Suprapubic skin (tissue), 4 donors: ENCODE measurements around the gene TIGD2. TPM values are rescaled to one million over a fixed set of nuclear protein-coding genes. Genes with fewer than 3 reads are reported as not detected.

ENCODE experiments used
- DNase-seq, 2 donors: peaks; one replicate each; pipeline ENCODE4 v3.0.0-alpha.2; 2019; ENCODE audit warnings: low spot score in 2 of 2
- H3K27ac ChIP-seq: fragments of 200-600 bp; sonication (generic); one replicate; pipeline ENCODE4 v1.5.1; 2019
- H3K27me3 ChIP-seq: fragments of 200-600 bp; sonication (generic); one replicate; pipeline ENCODE4 v1.5.1; 2019
- H3K36me3 ChIP-seq: fragments of 200-600 bp; sonication (generic); one replicate; pipeline ENCODE4 v1.5.1; 2019
- H3K4me1 ChIP-seq: fragments of 200-600 bp; sonication (generic); one replicate; pipeline ENCODE4 v1.5.1; 2019
- H3K4me3 ChIP-seq: fragments of 200-600 bp; sonication (generic); one replicate; pipeline ENCODE4 v1.5.1; 2019; ENCODE audit warnings: mild to moderate bottlenecking
- H3K9me3 ChIP-seq: fragments of 200-600 bp; sonication (generic); one replicate; pipeline ENCODE4 v1.5.1; 2019
- EP300 ChIP-seq: sonication (generic); formaldehyde crosslinking; IDR thresholded peaks from one replicate; pipeline ENCODE4 v1.6.1; 2017; ENCODE audit warnings: antibody characterized with exemption
- POLR2A ChIP-seq, 2 donors: fragments of 450-650 bp; IDR thresholded peaks; one replicate each; pipeline ENCODE4 v1.6.1; 2017; ENCODE audit warnings: antibody characterized with exemption in 2 of 2, mild to moderate bottlenecking in 2 of 2, moderate library complexity in 2 of 2
- POLR2AphosphoS5 ChIP-seq, 3 donors: sonication (generic); formaldehyde crosslinking; IDR thresholded peaks; one replicate each; pipeline ENCODE4 v1.6.1; 2017; ENCODE audit warnings: antibody characterized with exemption in 3 of 3
- WGBS: methylation state at CpG from one replicate; pipeline ENCODE4 v1.1.5; 2018; 5-methylcytosine and 5-hydroxymethylcytosine counted together
- total RNA-seq, 4 donors: library from RNA; depleted of rRNA; stranded (reverse); fragments of >200 nt; gene quantifications; one replicate each; pipeline ENCODE4 v1.1.0, GENCODE V29; 2016
- TF ChIP-seq, protein P1 (sequence below), 2 donors: fragments of 200-600 bp in 1 of 2; fragments of 450-650 bp in 1 of 2; sonication (generic) in 1 of 2; IDR thresholded peaks; one replicate each; pipeline ENCODE4 v1.5.1; 2016 to 2019; ENCODE audit warnings: antibody characterized with exemption in 2 of 2, mild to moderate bottlenecking in 1 of 2, moderate library complexity in 1 of 2

The TIGD2 gene
- total RNA-seq, 4 donors from 2014 or later: 2.9 to 7.6 (median 4.9) TPM

DNA sequence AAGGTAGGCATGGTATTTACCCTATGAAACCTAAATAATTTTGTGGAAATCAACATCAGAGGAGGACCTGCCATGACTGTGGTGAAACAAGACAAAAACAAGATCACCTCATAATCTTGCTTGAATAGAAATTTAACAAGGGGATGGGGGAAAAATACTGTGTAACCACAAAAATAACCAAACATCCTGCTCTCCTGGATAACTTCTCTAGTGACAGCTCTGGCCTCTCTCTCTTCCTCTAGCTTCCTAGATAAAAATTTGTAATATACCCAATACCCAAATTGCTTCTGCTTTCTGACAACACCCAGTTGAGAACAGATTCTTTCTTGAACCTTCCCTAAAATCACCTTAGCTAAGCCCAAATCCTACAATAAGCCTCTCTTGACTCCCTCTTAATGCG is 11.9 kb upstream of the TIGD2 start:
- 96% methylated on average over 1 of the region's 1 CpG for WGBS
- no peaks in the 10 kb centered on the region for H3K27me3 ChIP-seq
- H3K4me1 ChIP-seq: no peaks in the 10 kb centered on the region
- H3K4me3 ChIP-seq: no peak overlapping the region
- H3K36me3 ChIP-seq: no peaks in the 10 kb centered on the region
- no peaks in the 10 kb centered on the region for H3K9me3 ChIP-seq
- H3K27ac ChIP-seq: no peak overlapping the region
- no peak for DNase-seq
- TF ChIP-seq, protein P1, sequence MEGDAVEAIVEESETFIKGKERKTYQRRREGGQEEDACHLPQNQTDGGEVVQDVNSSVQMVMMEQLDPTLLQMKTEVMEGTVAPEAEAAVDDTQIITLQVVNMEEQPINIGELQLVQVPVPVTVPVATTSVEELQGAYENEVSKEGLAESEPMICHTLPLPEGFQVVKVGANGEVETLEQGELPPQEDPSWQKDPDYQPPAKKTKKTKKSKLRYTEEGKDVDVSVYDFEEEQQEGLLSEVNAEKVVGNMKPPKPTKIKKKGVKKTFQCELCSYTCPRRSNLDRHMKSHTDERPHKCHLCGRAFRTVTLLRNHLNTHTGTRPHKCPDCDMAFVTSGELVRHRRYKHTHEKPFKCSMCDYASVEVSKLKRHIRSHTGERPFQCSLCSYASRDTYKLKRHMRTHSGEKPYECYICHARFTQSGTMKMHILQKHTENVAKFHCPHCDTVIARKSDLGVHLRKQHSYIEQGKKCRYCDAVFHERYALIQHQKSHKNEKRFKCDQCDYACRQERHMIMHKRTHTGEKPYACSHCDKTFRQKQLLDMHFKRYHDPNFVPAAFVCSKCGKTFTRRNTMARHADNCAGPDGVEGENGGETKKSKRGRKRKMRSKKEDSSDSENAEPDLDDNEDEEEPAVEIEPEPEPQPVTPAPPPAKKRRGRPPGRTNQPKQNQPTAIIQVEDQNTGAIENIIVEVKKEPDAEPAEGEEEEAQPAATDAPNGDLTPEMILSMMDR (IDR thresholded peaks at IDR 0.05): no peak
- no peak for TF ChIP-seq POLR2A (IDR thresholded peaks at IDR 0.05)
- TF ChIP-seq EP300: no peak
- no peak for TF ChIP-seq POLR2AphosphoS5 (IDR thresholded peaks at IDR 0.05)

DNA sequence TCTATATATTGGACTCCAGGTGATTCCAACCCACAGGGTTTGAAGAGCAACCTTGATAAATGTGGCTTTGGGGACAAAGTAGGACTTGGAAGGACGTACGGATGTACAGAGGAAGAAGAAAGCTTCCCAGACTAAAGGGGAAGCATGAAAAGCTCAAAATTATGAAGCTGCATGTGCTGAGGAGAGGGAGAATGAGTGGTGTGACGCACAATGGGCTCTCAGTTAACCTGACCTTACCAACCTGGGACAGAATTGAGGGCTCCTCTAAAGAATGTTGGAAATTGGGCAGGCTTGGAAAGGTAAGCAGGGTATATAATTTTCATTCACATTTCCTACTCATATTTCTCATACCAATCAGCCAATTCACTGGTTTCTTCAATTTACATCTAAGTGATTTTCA is 10.5 kb upstream of the TIGD2 start:
- DNase-seq: no peak
- H3K27me3 ChIP-seq: no peaks in the 10 kb centered on the region
- TF ChIP-seq, protein P1 (IDR thresholded peaks at IDR 0.05): no peak
- TF ChIP-seq EP300 (no peak), POLR2A (IDR thresholded peaks at IDR 0.05) (no peak)
- no peaks in the 10 kb centered on the region for H3K4me1 ChIP-seq
- WGBS: 78% methylated on average over 3 of the region's 3 CpGs
- no peak overlapping the region for H3K27ac ChIP-seq
- H3K4me3 ChIP-seq: no peak overlapping the region
- no peaks in the 10 kb centered on the region for H3K36me3 ChIP-seq
- no peaks in the 10 kb centered on the region for H3K9me3 ChIP-seq

DNA sequence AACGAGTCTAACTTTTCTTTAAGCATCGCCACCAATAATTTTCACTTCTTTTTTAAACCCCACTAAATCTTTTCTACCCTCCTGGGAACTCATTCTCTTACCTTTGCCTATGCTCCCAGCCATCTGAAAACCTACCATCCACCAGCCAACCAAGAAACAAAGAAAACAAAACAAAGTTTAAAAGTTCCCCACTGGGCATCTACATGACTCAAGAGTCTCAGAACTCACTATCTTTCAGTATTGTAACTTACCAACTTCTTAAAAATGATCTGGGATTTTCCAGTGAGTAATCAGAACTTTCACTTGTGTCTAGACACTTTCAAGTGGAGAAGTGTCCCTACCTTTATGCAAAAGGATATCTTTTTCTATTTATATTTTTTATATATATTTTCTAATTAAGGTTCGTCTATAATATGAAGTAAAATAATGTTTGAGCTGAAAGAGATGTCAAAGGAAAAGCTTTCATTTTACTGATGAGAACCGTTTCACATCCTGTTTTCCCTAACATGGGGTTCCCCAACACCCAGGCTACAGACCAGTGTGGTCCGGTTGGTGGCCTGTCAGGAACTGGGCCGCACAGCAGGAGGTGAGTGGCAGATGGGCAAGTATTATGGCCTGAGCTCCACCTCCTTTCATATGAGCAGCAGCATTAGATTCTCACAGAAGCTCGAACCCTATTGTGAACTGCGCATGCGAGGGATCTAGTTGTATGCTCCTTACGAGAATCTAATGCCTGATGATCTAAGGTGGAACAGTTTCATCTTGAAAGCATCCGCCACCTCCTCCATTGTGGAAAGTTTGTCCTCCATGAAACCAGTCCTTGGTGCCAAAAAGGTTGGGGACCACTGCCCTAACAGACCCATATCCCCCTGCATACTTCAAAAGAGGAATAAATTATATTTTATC is 9.8 kb upstream of the TIGD2 start:
- TF ChIP-seq POLR2A (IDR thresholded peaks at IDR 0.05) (no peak), POLR2AphosphoS5 (IDR thresholded peaks at IDR 0.05) (no peak), EP300 (no peak)
- 86% methylated on average over 11 of the region's 11 CpGs for WGBS
- Histone ChIP-seq H3K27ac (no peak overlapping the region), H3K9me3 (no peaks in the 10 kb centered on the region), H3K27me3 (no peaks in the 10 kb centered on the region), H3K36me3 (no peaks in the 10 kb centered on the region), H3K4me3 (no peak overlapping the region), H3K4me1 (no peaks in the 10 kb centered on the region)
- DNase-seq: no peak

DNA sequence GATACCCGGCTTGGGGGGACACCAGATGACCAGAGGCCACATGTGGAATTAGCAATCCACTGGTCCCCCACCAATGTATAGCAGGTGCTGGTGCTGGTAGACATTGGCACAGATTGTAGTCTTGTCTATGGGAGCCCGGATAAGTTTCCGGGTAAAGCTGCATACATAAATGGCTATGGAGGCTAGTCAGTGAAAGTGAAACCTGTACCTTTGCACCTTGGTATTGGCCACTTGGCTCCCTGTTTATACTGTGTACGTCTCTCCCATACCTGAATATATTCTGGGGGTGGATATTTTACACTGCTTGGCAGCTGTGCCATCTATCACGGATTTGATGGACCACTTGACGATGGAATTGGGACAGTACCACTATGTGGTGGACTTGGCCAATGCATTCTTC is 5.6 kb upstream of the TIGD2 start:
- 92% methylated on average over 6 of the region's 6 CpGs for WGBS
- no peak for DNase-seq
- TF ChIP-seq EP300: no peak
- TF ChIP-seq POLR2AphosphoS5 (IDR thresholded peaks at IDR 0.05): no peak
- no peak for TF ChIP-seq POLR2A (IDR thresholded peaks at IDR 0.05)
- TF ChIP-seq, protein P1 (IDR thresholded peaks at IDR 0.05): no peak
- Histone ChIP-seq H3K27me3 (no peaks in the 10 kb centered on the region), H3K4me3 (no peak overlapping the region), H3K36me3 (no peaks in the 10 kb centered on the region), H3K27ac (no peak overlapping the region), H3K4me1 (peaks cover 10% of the 10 kb centered on the region), H3K9me3 (no peaks in the 10 kb centered on the region)

DNA sequence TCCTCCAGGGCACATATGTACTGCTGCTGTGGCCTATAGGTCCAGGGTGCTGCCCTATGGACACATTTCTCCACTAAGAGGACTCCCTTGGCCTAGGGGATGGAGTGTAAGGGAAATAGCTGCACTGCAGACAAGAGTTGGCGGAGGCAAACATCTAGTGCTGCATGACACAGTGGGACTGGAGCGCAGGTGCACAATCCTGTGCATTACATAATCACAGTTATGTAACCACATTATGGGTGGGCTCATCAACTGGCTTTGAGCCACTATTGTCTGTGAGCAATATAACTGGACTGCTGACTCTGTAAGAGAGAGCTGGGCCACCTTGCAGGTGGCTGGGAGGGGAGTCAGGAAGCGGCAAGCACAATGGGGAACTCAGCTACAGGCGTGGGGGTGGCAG is 3.2 kb upstream of the TIGD2 start:
- TF ChIP-seq EP300 (no peak), POLR2A (IDR thresholded peaks at IDR 0.05) (no peak), POLR2AphosphoS5 (IDR thresholded peaks at IDR 0.05) (no peak)
- TF ChIP-seq, protein P1 (IDR thresholded peaks at IDR 0.05): no peak
- Histone ChIP-seq H3K9me3 (no peaks in the 10 kb centered on the region), H3K4me1 (peaks cover 20% of the 10 kb centered on the region), H3K36me3 (no peaks in the 10 kb centered on the region), H3K27me3 (no peaks in the 10 kb centered on the region), H3K27ac (no peak overlapping the region), H3K4me3 (no peak overlapping the region)
- WGBS: 86% methylated on average over 4 of the region's 4 CpGs
- no peak for DNase-seq
